SH-SY5Y (cell line): ENCODE measurements around the gene NPAS2.

Source experiments
- GATA2 ChIP-seq: IDR thresholded peaks from 2 replicates; pipeline ENCODE4 v1.6.1; 2011; ENCODE audit warnings: mild to moderate bottlenecking, low read depth, low read length
- GATA3 ChIP-seq: IDR thresholded peaks from 2 replicates; pipeline ENCODE4 v1.6.1; 2011; ENCODE audit warnings: low read depth, mild to moderate bottlenecking, low read length, moderate library complexity

GRCh38 chr2:101040072-101040471 lies 220.1 kb downstream of the NPAS2 start:
- TF ChIP-seq GATA2 (no peak), GATA3 (no peak)
